ENCODE measurements around the gene SMAD6.

SMAD6 gene

DNA sequence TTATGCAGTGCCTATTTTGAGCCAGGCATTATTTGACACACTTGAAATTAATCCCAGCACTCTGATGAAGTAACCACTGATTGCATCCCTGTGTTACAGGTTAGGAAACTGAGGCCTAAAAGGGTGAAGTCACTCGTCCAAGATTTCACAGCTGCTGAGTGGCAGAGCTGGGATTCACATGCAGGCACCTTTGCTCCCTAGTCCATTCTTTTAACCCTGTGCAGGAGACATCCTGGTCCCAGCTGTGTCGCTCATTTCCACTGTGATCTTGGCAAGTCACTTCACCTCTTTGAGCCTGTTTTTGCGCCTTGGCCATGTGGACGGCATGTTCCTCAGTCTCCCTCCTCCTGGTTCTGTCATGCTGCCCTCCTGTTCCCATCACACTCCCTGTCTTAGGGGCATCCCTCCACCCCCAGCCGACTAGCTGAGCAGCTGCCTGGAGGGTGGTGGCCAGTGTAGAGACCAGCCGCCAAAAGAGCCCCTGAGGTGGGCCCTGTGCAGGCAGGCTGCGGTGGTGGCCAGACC, 70.6 kb downstream of the SMAD6 start:
- TF ChIP-seq, protein P1, sequence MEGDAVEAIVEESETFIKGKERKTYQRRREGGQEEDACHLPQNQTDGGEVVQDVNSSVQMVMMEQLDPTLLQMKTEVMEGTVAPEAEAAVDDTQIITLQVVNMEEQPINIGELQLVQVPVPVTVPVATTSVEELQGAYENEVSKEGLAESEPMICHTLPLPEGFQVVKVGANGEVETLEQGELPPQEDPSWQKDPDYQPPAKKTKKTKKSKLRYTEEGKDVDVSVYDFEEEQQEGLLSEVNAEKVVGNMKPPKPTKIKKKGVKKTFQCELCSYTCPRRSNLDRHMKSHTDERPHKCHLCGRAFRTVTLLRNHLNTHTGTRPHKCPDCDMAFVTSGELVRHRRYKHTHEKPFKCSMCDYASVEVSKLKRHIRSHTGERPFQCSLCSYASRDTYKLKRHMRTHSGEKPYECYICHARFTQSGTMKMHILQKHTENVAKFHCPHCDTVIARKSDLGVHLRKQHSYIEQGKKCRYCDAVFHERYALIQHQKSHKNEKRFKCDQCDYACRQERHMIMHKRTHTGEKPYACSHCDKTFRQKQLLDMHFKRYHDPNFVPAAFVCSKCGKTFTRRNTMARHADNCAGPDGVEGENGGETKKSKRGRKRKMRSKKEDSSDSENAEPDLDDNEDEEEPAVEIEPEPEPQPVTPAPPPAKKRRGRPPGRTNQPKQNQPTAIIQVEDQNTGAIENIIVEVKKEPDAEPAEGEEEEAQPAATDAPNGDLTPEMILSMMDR (IDR thresholded peaks at IDR 0.05; ENCODE audit: extremely low read depth, missing control alignments): no peak
- DNase-seq (ENCODE audit: low spot score): no peak

DNA sequence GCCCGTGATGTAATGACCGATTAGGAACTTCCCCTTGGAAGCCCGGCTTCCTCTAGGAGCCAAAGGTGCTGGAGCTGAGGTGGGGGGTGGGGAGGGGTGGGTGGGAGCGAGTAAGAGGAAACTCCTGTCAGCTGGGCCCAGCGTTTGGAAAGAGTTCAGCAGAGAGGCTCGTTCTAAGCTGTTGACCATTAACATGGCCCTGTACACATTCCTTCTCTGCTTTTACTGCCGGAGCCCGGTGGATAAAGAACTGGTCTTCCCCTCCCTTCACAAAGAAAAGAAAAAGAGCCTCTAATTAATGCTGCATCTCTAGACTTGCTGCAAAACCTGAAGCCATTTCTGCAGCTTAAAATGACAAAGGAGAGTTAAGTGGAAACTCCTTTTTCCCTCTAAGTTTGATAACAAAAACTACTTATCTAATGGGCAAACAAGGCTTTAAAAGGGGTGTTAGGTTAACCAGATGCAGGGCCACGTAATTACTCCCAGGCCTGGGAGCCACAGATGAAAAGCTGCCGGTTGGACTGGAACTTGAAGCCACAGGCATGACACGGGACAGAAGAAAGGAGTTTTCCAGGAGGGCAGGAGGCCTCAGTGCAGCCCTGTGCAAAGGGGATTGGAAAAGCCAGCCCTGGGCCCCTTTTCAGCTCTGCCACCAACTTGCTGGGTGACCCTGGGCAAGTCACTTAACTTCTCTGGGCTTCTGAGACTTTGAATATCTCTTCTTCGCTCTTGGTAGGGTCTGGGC, 71.3 kb downstream of the SMAD6 start:
- DNase-seq (ENCODE audit: low spot score): no peak

DNA sequence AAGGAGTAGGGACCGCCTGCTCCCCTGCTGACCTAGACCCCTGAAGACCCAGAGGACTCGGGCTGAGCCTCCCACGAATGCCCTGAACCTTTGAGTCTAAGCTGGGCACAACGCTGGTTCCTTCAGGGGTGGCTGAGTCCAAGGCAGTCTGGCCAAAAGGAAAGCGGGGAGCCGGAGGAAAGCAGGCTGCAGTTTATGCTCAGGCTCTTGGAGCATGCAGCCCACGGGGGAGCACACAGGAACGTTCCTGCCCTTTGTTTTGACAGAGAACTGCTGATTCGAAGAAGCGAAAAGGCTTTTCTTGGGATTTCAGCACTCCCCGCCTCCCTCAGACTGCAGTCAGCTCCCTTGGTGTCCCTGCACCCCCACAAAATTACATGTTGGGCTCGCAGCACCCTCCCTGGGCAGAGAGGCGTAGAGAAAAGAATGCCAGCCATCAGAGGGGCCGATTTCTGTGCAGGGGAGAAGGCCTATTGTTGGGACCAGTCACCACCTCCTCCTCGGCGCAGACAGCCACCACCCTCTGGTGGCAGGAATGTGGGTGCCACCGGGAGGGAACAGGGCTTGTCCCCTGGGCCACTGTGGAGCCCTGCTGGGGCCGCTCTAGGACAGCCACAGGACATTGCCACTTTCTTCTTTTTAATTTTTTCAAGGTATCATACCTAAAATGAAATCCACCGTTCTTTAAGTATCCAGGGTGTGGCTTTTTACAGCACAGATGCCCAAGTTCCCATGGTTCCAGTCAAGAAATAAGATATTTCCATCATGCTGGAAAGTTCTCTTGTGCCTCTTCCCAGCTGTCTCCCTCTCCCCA, 72.2 kb downstream of the SMAD6 start:
- peak; percentile 81 for DNase-seq (ENCODE audit: low spot score)
- TF ChIP-seq, protein P1 (IDR thresholded peaks at IDR 0.05; ENCODE audit: extremely low read depth, missing control alignments): peak; percentile 82

More for the DNA sequence above, 71.3 kb downstream of the SMAD6 start:
- TF ChIP-seq, protein P1 (IDR thresholded peaks at IDR 0.05; ENCODE audit: extremely low read depth, missing control alignments): no peak

DNA sequence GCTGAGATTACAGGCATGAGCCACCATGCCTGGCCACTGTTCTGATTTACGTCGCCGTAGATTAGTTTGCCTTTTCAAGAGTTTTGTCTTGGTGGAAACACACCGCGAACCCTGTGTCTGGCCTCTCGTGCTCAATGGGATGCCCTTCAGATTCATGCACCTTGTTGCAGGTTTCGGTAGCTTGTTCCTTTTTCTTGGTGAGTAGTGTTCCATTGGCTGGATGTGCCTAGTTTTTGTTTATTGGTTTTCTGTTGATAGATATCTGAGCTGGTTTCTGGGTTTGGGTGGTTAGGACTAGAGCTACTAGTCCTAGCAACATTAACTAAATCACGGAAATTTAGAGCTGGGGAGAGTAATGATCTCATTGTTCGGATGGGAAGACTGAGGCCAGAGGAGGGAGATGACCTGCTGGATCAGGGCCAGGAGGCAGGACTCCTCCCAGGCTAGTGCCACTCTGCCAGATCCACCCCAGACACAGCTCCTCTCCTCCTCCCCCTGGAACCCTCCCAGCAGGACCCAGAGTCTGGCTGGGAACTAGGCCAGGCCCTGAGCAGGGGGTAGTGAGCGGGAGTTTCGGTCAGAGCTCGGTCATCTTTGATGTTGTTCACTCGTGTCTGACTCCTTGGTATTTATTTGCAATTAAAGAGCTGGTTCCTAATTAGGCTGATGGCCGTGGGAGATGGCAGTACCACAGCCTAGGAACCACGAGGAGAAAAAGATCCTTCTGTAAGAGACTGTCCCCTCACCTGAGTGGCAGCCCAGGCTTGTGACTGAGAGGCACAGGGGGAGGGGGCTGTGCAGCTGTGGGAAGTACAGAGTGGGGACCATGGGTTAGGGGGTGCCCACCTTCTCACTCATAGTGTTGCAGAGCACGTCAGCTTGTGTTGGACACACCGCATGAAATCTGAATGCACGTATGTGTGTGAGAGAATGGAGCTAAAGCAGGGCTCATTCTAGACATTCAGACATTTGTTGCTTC, 73.4 kb downstream of the SMAD6 start:
- TF ChIP-seq, protein P1 (IDR thresholded peaks at IDR 0.05; ENCODE audit: extremely low read depth, missing control alignments): no peak
- DNase-seq (ENCODE audit: low spot score): no peak

DNA sequence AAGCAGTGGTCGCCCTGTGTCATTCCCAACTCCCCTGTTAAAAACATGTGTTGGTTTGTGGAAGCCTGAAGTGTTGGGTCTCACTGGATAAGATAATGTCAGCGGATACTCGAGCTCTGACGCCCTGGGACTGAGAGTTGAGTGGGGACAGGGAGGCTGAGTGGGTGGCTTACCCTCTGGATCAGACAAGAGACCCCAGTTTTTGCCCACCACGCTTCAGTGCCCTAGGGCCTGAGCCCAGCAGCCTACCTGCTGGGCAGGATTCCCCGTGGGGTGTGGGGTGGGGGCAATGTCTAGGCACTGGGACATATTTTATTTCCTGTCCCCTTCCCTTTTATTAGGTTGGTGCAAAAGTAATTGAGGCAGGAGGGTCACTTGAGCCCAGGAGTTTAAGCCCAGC, 75.0 kb downstream of the SMAD6 start:
- DNase-seq (ENCODE audit: low spot score): no peak
- TF ChIP-seq, protein P1 (IDR thresholded peaks at IDR 0.05; ENCODE audit: extremely low read depth, missing control alignments): no peak

DNA sequence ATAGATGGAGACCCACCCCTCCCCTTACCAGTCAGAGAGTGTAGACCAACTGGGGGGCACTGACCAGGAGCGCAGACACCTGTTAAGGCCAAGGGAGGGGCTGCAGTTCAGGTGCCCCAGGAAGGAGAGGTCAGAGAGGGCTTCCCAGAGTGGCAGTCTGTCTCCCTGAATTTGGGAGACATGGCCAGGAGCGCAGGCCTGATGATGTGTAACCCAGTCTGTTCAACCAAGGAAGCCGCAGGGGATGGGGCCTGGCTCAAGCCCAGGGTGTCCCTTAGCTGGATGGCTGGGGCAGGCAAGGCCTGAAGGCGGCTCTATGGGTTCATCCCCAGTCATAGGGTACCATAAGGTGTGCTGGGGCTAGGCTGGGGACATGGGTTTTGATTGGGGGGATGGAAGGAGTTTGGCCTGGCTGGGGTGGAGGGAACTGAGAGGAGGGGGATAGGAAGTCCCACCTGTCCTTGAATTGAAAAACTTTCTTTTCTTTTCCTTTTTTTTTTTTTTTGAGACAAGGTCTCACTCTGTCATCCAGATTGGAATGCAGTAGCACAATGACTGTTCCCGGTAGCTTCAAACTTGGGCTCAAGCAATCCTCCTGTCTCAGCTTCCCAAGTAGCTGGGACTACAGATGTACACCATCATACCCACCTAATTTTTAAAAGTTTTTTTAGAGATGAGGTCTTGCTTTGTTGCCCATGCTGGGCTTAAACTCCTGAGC, 75.7 kb downstream of the SMAD6 start:
- TF ChIP-seq, protein P1 (IDR thresholded peaks at IDR 0.05; ENCODE audit: extremely low read depth, missing control alignments): no peak
- DNase-seq (ENCODE audit: low spot score): no peak

Measured in GM20000 (cell line).